Measurements from ENCODE around the gene SUV39H2. TPM values are rescaled to one million over a fixed set of nuclear protein-coding genes. Genes with fewer than 3 reads are reported as not detected.
"Not testable (repeated sequence)": the region's sequence is repeated elsewhere in the genome, so short reads cannot be mapped to it uniquely, and the experiment has no call there.

SUV39H2 gene
- polyA plus RNA-seq, 4 donors = 20.2 to 26.3 (median 20.9) TPM

DNA sequence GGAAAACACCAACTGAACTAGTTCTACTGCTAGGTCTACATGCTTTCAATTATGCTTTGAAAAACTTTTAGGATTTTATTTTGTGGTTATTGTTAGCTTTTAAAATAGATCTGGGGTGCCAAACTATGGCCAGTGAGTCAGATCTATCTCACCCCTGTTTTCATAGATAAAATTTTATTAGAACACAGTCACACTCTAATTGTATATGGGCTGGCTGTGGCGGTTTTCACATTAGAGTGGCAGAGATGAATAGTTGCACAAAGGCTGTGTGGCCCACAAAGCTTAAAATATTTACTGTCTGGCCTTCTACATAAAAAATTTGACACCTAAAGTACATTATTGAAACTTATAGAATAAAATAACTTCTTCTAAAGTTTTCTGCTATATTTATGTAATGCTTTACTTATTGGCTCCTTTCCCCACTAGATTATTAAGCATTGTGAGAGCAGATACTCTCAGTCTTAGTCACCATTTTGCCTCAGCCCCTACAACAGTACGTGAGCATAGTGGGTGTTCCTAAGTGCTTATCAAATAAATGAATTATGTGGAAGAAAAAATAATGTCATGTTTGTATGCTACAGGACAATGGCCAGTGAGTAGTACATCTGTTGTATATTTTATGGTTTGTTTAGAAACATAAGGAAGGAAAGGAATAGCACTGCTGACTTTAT, 5.4 kb upstream of the SUV39H2 start:
- DNase-seq (ENCODE audit: low read depth in 4 of 4, low spot score in 3 of 4) = no peak

DNA sequence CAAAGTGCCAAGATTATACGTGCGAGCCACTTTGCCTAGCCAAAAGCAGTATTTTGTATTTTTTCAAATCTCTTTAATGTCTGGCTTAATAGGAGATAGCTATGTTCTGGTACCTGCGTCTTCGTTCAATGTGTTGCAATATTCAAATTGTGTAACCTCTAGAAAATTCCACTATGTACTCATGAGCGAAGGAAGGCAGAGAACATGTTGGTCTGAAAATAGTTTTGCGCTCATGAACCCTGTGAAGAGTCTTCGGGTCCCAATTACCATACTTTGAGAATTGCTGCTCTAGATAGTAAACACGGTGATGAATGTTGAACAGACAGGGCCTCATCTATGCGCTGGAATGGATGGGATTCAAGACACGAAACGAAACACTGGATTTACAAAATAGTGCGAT, 2.7 kb upstream of the SUV39H2 start:
- DNase-seq (ENCODE audit: low read depth in 4 of 4, low spot score in 3 of 4) = no peak

DNA sequence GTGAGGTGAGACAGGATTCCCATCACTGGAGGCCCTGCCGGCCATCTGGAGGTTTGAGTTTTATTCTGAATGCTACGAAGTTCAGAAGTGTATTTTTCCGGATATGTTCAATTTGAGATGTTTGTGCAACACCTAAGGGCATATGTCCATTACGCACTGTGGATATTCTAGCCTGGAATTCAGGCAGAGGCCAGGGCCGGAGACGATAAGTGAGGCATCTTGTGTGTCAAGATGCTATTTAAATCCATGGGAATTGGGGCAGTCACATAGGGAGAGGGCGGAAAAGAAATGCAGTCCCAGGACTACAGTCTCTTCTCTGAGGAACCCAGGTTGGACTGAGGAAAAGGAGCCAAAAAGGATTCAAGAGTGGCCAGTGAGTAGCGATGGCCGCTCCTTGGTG, 1.9 kb upstream of the SUV39H2 start:
- no peak for DNase-seq (ENCODE audit: low read depth in 4 of 4, low spot score in 3 of 4)

DNA sequence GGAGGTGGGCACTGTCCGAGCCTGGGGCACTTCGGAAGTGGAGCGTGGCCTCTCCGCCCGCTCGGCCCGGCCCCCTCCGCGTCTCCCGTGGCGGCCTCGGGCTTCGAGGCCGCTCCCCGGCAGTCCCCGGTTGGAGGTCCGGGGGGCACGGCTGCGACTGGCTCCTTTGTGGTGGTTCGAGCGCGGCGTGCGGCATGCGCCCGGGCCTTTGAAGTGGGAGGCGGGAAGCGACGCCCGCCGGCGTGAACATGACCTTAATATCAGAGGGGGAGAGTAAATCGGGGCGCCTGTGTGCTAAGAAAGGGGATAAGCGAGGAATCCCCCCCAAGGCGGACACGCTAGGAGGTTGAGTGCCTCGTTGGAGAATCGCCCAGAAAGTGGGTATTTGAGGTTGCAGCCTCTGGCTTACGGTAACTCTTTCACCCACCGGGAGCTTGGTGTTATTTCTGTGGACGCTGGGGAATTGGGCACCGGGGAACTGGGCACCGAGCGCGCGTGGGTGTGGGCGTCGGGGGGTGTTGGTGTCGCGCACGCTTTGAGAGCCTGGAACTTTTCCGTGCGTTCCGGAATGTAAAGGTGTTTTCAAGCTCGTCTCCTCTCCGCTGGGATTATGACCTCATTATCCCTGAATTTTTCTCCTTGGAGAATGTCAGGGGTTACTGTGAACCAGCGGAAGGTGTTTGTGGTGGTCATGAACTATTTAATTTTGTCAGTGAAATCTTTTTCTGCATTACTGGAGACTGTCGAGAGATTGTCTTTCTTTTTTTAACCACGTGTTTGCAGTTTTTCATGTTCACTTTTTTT, 660 bp downstream of the SUV39H2 start:
- DNase-seq (ENCODE audit: low read depth in 4 of 4, low spot score in 3 of 4) = peak in 2 of 4 donors; percentile 10 to 14

DNA sequence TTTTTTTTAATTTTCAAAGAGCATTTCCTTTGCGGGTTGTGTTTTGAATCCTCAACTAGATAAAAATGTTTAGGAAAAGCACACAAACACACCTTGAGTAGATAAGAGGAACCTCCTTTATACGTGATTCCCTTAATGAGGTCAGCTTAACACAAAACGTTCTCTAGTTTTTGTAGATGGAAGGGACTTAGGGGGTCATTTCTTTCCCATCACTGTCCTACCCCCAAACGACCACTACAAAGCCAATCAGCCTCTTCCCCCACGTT, 1.2 kb downstream of the SUV39H2 start:
- DNase-seq (ENCODE audit: low read depth in 4 of 4, low spot score in 3 of 4) = peak in 1 of 4 donors; percentile 7

DNA sequence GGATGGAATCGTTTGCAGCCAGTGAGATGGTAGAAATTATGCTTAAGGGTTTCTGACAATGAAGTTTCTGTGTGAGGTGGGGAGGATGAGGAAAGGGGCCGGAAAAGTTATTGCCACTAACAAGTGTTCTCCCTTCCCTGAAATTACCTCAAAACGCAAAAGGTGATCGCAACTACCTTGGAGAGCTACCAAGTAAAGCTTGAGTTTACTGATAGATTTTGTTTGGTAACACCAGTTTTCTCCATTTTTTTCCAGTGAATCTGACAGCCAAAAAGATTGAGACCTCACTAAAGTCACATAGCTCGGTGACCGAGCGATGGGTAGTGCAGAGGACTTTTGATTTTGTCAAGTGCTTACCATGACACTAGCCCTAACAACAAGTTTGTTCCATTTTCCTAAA, 1.6 kb downstream of the SUV39H2 start:
- DNase-seq (ENCODE audit: low read depth in 4 of 4, low spot score in 3 of 4) = no peak

DNA sequence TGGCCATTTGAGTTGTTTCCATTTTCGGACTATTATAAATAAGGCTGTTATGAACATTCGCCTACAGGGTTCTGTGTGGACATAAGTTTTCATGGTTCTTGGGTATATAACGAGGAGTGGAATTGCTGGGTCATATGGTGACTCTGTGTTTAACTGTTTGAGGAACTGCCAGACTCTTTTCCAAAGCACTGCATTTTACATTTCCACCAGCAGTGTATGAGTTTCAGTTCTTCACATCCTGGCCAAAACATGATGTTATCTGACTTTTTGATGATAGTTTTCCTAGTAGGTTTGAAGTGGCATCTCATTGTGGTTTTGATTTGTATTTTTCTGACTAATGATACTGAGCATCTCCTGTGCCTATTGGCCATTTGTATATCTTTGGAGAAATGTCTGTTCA, 5.4 kb downstream of the SUV39H2 start:
- DNase-seq (ENCODE audit: low read depth in 4 of 4, low spot score in 3 of 4) = no peak

DNA sequence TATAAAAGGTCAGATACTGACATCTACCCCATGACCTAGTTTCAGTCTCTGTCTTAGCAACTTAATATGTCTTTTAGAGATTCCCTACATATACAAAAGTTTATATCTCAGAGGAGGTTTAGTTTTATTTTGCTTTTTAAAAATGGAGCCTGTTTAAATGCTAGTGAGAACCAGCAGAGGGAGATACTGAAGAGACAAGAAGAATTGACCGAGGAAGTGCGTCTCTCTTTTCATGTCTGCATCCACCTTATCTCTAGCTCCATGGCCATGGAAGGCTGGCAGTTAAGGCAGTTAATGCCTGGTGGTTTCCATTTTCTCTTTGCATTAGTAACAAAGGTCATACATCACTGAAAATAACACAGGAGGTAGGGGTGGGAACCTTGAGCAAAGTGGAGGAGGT, 10.7 kb downstream of the SUV39H2 start:
- DNase-seq (ENCODE audit: low read depth in 4 of 4, low spot score in 3 of 4) = no peak

DNA sequence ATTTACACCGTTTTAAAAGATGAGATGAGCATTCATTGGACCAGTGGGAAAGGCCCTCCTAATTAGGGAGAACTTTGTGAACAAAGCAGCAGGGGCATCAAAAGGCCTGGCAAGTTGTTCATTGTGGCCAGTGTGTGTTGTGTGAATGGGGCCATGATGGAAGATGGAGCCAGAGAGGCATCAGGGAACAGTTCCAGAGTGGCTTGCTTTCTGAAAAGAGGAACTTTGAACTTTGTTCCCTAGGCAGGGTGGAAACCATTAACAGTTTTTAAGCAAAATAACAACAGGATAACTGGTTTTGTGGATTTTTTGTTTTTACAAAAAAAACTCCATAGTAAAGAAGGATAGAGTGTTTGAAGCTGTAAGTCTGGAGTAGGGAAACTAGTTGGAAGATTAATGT, 12.5 kb downstream of the SUV39H2 start:
- DNase-seq (ENCODE audit: low read depth in 4 of 4, low spot score in 3 of 4) = no peak

DNA sequence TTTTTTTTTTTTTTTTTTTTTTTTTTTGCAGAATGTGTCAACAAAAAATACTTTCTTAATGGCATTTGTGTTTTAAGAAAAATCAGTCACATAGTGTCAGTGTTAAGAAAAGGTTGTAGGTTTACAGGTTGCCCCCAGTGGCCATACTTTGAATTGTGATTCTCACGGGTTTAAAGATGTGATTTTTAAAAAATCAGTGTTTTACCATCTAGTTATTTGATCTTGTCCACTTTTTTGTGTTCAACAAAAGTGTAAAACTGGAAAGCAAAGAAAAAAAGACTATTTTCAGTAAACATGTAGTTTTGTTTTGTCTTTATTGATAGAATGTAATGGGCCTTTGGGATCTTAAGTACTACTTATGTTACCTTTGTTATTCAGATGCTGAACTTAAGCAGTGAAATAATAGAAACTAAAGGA, 25.7 kb downstream of the SUV39H2 start:
- DNase-seq (ENCODE audit: low read depth in 4 of 4, low spot score in 3 of 4) = no peak

DNA sequence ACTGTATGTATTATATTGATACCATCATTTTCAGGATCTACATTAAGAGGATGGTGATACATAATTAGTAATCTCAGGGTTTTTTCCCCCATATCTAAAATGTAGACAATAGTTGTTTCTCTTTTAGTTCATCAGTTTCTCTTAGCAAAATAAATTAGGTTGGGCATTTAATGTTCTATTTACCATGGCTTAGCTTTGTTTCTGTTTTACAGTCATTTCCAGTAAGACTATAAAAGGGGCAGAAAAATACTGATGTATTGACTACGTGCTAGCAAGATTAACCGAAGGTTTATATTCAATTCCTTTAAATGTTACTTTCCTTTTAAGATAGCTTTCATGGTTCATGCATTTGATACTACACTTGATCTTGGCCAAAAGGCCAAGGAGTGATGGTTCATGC, 26.2 kb downstream of the SUV39H2 start:
- DNase-seq (ENCODE audit: low read depth in 4 of 4, low spot score in 3 of 4) = no peak

DNA sequence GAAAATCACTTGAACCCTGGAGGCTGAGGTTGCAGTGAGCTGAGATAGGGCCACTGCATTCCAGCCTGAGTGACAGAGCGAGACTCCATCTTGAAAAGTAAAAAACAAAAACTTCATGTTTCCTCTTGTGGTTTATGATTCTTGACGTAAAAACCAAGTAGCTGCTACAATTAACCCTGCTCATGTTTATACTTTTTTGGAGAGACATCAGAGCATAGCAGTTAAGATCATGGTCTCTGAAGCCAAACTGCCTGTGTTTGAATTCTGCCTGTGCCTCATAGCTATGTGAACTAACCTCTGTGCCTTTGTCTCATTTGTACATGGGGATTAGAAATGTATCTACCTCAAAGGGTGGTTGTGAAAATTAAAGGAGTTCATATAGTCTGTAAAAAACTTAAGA, 27.2 kb downstream of the SUV39H2 start:
- no peak for DNase-seq (ENCODE audit: low read depth in 4 of 4, low spot score in 3 of 4)

DNA sequence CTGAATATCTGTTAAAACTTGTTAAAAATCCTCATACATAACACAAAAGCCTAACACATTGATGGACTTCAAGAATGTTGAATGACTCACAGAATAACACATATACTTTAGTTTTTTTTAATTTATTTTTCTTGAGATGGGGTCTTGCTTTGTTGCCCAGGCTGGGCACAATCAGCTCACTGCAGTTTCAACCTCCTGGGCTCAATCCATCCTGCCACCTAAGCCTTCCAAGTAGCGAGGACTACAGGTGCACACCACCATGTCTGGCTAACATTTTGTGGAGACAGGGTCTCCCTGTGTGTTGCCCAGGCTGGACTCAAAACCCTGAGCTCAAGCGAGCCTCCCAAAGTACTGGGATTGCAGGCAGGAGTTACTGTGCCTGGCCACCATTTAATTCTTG, 28.1 kb downstream of the SUV39H2 start:
- DNase-seq (ENCODE audit: low read depth in 4 of 4, low spot score in 3 of 4) = no peak

DNA sequence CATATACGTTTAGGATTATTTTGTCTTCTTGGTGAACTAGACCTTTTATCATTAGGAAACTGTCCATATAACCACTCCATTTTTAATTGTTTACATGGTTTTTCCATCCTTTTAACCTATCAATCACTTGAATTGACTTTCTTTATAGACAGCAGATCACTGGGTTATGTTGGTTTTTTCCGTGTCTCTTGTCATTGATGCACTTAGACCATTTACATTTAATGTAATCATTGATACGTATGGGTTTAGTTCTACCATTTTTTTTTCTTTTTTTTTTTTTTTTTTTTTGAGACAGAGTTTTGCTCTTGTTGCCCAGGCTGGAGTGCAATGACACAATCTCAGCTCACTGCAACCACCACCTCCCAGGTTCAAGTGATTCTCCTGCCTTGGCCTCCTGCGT, 28.9 kb downstream of the SUV39H2 start:
- not testable (repeated sequence) for DNase-seq (ENCODE audit: low read depth in 4 of 4, low spot score in 3 of 4)

DNA sequence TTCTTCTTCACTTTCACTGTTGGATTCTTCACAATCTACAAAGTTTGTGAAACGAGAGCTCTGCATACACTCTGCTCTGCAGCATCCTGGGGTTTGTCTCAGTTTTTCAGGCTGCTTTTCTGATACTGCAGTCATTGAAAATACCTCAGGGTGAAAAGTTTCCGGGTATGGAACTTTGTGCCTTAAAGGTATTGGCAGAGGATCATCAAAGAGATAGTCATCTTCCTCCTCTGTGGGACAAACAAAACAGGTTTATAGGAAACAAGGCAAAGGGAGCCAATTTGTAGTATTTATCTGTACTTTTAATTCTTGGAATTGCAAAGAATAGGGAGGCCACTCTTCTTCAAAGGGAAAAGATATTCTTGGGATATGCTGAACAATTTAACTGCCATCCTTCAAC, 30.4 kb downstream of the SUV39H2 start:
- DNase-seq (ENCODE audit: low read depth in 4 of 4, low spot score in 3 of 4) = no peak

DNA sequence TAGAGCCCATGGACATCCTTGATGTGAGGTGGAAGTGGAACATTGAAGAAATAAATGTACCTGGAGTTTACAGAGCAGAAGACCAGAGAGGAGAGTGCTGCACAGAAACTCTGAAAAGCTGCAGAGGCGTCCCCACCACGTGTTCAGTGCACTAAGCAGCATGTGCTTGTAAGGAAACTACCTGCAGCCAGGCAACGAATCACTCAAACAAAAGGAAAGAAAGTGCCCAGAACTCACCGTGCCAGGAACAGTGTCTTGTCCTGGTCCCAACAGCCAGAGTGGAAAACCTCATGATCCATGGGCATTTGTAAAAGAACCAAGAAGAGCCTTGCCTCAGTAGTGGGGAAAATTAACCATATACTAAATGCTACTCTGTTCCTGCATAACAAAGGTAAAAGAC, 32.3 kb downstream of the SUV39H2 start:
- DNase-seq (ENCODE audit: low read depth in 4 of 4, low spot score in 3 of 4) = no peak

DNA sequence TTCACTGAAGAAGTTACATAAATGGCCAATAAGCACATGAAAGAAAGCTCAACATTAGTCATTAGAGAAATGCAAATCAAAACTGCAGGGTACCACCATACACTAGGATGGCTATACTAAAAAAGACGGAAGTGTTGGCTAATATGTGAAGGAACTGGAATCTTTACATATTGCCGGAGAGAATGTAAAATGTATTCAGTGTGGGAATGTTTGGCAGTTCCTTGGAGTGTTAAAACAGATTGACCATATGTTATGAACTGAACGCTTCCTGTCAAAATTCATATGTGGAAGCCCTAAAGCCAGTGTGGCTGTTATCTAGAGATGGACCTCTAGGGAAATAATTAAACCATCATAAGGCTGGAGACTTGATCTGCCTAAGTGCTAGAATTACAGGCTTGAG, 33.1 kb downstream of the SUV39H2 start:
- no peak for DNase-seq (ENCODE audit: low read depth in 4 of 4, low spot score in 3 of 4)

DNA sequence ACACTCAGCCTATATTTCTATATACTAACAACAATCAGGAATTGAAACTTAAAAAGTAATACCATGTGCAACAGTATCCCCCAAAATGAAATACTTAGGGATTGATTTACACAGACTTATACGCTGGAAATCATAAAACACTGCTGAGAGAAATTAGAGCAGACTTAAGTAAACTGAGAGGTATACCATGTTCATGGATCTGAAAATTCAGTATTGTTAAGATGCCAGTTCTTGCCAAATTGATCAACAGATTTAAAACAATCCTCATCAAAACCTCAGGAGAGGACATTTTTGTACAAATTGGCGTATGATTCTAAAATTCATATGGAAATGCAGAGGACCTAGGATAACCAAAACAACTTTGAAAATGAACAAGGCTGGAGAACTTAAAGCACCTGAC, 37.9 kb downstream of the SUV39H2 start:
- no peak for DNase-seq (ENCODE audit: low read depth in 4 of 4, low spot score in 3 of 4)

DNA sequence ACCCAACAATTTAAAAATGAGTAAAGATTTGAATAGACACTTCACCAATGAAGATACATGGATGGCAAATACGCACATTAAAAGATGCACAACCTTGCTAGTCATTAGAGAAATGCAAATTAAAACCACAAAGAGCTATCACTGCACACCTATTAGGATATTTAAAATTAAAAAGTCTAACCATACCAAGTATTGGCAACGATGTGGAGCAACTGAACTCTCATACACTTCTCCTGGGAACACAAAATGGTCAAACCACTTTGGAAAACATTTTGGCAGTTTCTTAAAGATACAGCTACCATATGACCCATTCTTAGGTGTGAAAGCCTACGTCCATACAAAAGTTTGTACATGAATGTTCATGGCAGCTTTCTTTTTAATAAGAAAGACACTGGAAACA, 39.2 kb downstream of the SUV39H2 start:
- no peak for DNase-seq (ENCODE audit: low read depth in 4 of 4, low spot score in 3 of 4)

DNA sequence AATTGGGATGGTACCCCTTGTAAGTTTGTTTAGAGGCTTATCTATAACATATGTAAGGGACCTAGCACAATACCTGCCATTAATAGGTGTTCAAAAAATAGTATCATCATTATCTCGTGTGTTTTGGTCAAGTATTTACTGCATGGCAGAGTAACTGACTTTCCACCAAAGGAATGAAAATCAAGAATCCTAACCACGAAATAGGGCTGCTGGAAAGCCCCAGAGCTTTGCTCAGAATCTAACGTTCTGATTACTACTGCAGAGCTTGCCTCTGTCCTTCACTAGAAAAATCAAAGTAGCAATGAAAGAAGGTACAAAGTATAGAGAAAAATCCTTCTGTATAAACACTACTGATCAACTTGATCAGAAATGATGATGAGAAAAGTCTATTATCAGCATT, 40.3 kb downstream of the SUV39H2 start:
- DNase-seq (ENCODE audit: low read depth in 4 of 4, low spot score in 3 of 4) = no peak

DNA sequence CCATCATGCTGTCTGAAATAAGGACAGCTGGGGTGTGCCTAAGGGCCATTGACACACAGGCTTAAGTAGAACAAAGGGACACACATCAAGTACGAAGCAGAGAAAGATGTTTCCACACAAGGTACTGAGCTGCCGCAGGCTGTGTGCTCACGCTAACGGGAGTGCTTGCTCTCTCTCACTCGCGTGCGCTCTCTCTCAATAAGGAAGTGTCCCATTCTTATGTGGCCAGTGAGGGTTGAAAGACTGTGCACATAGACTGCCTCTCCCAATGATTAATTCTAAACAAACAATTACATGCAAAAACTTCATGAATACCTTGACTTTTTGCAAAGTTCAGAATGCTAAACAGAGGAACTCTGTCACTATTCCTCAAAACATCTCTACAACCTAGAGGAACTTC, 45.3 kb downstream of the SUV39H2 start:
- no peak for DNase-seq (ENCODE audit: low read depth in 4 of 4, low spot score in 3 of 4)

DNA sequence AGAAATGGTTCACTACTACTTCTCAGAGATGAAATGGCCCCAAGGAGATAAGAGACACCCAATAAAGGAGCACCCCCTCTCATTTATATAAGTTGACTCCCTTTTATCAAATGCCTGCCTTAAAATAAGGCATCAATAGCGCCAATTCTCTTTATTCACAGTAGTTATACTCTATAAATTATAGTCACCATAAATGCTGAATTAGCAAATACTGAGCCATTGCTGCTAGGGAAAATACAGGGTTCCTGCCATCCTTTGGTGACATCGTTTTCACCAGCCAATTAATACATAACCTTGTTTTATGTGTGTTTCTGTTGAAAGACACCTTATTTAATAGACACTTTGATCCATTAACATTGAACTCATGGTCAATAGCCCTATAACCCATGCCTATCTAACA, 46.6 kb downstream of the SUV39H2 start:
- DNase-seq (ENCODE audit: low read depth in 4 of 4, low spot score in 3 of 4) = no peak

DNA sequence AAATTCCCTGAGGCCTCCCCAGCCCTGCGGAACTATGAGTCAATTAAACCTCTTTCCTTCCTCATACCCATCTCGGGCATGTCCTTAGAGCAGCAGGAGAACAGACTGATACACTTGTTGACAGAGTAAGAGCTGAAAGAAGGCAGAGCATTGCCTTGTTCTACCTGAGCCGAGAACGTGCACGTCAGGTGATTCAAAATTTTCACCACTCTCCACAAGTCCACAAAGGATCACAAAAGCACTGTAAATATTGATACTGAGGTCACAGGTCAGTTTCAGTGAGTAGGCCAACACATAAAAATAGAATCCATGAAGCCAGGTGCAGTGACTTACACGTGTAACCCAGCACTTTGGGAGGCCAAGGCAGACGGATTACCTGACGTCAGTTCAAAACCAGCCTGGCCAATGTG, 47.4 kb downstream of the SUV39H2 start:
- DNase-seq (ENCODE audit: low read depth in 4 of 4, low spot score in 3 of 4) = no peak
